GM12891 (cell line): ENCODE measurements around the gene VAV2.

Experiments
- POLR2A ChIP-seq: IDR thresholded peaks from 2 replicates; pipeline ENCODE4 v1.6.1; 2011; ENCODE audit warnings: low read depth, low read length, control low read depth
- POLR2AphosphoS5 ChIP-seq: IDR thresholded peaks from 2 replicates; pipeline ENCODE4 v1.6.1; 2011; ENCODE audit warnings: low read depth, low read length, control low read depth
- SPI1 ChIP-seq: IDR thresholded peaks from 2 replicates; pipeline ENCODE4 v1.6.1; 2011; ENCODE audit warnings: low read depth, low read length, control low read depth
- TAF1 ChIP-seq: IDR thresholded peaks from 2 replicates; pipeline ENCODE4 v1.6.1; 2011; ENCODE audit warnings: low read depth, low read length, control low read depth

GRCh38 chr9:134031783-134032182, 39.7 kb upstream of the VAV2 start:
- TF ChIP-seq POLR2A, result no peak
- no peak for TF ChIP-seq POLR2AphosphoS5
- TF ChIP-seq TAF1, result no peak
- TF ChIP-seq SPI1, result no peak
